IPS DF 4.7 (cell line): Measurements from ENCODE around the gene ENTHD1.

Experiments used
- DNase-seq: peaks from one replicate; pipeline ENCODE4 v3.0.0-alpha.2; 2013; ENCODE audit warnings: low spot score; ENCODE audit errors: extremely low read depth

The ENTHD1 gene

DNA sequence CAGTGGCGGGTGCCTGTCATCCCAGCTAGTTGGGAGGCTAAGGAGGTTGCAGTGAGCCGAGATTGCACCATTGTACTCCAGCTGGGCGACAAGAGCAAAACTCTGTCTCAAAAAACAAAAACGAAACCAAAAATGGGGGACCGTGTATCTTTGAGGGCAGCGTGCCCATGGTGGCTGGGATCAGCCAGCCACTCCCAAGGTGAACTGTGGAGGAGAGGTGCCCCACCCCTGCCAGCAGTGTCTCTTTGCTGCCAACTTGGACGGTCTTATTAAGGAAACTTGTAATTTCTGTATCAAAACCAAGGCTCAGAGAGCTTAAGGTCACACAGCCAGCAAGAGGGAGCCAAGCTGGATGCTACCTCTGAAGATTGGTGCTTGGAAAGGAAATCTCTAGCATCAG lies 175.4 kb downstream of the ENTHD1 start:
- no peak for DNase-seq

DNA sequence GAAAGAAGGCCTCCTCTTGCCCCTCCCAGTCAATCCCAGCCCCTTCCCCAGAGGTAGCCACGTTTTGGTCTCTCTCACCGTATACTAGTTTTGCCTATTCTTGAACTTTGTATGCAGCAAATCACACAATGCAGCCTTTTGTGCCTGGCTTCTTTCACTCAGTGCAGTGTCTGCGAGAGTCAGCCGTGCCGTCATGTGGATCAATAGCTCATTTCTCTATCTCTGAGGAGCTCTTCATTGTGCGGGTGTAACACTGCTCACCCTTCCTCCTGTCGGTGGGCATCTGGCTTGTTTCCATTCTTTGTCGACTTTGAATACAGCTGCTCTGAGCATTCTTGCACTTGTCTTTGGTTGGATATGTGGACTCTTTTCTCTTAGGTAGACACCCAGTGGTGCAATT lies 176.5 kb downstream of the ENTHD1 start:
- DNase-seq, result no peak

DNA sequence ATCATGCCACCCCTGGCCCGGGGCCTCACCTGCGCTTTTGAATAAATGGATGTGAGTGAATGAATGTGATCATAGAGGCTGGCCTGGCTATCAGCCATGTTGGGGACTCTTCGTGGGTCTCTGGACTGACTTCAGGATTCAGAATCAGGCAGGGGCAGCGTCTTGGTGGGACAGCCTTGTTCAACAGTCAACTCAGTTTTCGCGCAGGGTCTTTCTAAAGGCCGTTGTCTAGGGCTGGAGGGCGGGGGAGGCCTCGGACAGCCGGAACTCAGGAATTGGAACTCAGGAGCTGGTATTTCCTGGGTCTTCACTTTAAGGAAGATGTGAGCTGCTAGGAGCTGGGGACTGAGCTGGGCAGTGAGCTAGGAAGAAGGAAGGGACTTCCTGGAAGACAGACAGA lies 177.0 kb downstream of the ENTHD1 start:
- no peak for DNase-seq

GRCh38 chr22:39715778-39716495 lies 177.6 kb downstream of the ENTHD1 start:
- no peak for DNase-seq

DNA sequence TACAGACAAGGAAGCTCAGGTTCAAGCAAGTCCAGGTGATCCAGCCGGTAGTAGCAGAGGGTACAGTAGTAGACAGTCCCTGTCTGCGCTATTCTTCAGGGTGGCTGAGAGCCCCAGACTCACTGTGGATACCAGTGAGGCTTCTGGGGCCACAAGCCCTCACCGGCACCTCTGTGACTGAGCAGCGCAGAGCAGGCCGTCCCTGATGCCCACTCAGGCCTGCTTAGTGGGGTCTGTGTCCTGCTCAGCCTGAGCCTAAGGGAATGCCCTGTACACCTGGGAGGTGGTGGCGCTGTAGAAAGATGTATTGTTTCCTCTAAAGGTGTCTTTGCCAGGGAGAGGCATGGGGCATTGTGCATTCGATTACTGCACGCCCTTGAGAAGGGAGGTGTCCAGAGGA lies 179.2 kb downstream of the ENTHD1 start:
- no peak for DNase-seq

DNA sequence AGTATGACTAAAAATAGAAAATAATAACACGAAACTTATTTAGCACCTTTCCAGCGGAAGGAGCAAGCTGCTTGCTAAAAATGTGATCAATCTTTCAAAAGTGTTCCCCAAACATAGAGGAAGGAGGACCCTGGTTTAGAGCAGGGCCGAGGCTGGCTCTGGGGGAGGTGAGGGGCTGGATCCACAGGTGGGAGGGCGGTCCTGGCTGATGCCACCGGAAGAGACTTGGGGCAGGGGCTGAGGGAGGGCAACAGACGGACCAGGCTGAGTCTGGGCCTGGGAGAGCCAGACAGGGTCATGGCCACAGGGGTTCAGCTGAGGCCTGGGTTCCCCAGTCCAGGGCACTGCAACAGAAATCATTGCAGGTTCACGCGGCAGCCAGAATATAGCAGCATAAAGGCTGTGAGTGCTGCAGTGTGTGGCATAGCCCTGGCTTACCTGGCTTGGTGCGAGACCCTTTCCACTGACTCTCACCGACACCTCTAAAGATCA lies 179.7 kb downstream of the ENTHD1 start:
- no peak for DNase-seq

DNA sequence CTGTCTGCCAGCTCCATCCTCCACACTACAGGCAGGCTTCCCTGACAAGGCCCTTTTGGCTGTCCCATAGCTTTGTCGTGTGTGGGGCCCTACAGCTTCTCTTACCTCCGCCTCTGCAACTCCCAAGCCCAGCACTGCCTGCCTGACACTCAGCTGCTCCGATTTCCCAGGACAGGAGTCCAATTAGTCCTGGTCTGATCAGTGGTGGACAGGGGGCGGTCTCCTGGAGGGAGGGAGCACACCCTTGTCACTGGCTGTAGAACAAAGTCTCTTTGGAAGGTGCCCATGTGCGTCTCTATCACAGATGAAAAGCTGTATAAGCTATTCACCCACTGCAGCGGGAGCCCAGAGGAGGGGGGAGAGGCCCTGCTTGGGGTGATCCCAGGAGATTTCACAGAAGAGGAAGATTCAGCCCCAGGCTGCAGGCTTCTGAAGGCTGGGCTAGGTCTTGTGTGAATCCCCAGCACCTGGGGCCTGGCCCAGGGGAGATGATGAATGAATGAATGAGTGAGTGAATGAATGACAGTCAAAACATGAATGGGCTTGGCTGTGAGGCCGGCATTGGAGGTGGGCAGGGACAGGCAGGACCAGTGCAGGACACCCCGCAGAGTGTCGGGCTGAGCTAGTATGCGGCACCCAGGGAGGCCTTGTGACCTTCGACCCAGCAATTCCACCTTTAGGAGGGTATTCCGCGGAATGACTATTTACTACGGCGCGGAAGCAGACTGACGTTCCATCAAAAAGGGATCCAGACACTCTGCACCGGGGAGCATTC lies 180.6 kb downstream of the ENTHD1 start:
- DNase-seq, result no peak

DNA sequence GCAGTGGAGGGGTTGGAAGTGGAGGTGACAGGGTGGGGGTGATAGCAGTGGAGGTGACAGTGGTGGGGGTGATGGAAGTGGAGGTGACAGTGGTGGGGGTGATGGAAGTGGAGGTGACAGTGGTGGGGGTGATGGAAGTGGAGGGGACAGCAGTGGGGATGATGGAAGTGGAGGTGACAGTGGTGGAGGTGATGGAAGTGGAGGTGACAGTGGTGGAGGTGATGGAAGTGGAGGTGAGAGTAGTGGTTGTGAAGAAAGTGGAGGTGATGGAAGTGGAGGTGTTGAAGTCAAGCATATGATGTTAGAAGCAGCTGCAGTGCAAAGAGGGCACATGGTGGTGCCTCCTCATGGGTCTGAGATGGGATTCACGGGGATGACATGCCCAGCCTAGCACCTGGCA lies 181.5 kb downstream of the ENTHD1 start:
- DNase-seq, result no peak

GRCh38 chr22:39710380-39711150 lies 183.0 kb downstream of the ENTHD1 start:
- DNase-seq, result no peak

GRCh38 chr22:39707816-39708215 lies 185.7 kb downstream of the ENTHD1 start:
- no peak for DNase-seq

GRCh38 chr22:39707351-39707750 lies 186.2 kb downstream of the ENTHD1 start:
- DNase-seq, result no peak

DNA sequence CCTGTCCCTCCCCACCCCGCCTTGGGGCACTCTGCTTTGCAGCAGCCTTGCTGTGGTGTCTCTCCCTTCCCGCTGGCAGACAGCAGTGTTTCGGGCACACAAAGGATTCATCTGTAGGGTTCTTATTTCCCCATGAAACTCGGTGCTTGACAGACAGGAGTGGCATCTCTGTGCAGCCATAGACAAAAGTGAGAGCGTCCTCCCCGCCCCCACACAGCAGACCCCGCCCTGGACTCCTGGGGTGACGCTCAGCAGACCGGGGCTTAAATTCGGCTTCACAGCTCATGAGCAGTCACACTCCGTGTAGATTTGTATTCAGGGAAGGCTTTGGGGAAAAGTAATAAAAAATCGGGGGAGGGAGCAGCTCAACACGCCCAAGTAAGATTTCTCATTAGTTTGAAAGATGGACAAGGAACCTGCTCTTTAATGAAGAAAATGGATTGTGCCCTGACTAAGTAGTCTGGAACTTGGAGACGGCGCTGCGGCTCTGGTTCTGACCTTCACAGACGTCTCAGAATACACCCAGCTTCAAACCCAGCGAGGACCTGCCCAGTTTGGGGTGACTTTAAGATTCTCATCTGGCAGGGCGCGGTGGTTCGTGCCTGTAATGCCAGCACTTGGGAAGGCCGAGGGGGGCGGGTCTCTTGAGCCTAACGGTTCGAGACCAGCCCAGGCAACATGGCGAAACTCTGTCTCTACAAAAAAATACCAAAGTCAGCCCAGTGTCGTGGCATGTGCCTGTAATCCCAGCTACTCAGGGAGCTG lies 187.0 kb downstream of the ENTHD1 start:
- no peak for DNase-seq

GRCh38 chr22:39705386-39705785 lies 188.2 kb downstream of the ENTHD1 start:
- DNase-seq, result no peak

- no peak for DNase-seq
These were observed 189.5 kb downstream of the ENTHD1 start for GRCh38 chr22:39703928-39704639.

- DNase-seq, result no peak
These were observed 190.5 kb downstream of the ENTHD1 start for GRCh38 chr22:39703091-39703490.

DNA sequence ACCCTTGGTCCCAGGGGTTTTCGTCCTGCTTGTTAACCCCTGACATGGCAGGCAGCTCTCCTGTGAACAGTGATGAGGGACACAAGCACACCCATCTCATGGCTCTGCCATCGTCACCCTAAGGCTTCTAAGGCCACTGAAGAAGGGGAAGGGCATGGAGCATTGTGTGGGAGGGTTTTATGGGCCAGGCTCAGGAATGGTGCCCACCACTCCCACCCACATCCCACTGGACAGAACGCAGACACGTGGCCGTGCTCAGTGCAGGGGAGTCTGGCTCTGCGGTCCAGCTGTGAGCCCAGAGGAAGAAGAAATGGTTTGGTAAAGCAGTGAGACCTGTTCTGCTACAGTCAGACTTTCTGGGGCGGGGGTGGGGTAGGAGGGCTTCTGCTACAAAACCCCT lies 193.0 kb downstream of the ENTHD1 start:
- DNase-seq, result no peak

GRCh38 chr22:39699631-39700360 lies 193.8 kb downstream of the ENTHD1 start:
- no peak for DNase-seq

- no peak for DNase-seq
These were observed 195.7 kb downstream of the ENTHD1 start for GRCh38 chr22:39697790-39698430.

GRCh38 chr22:39693943-39694500 lies 199.5 kb downstream of the ENTHD1 start:
- no peak for DNase-seq
